ENCODE data around the gene IGFBP1. TPM values are rescaled to one million over a fixed set of nuclear protein-coding genes. Genes with fewer than 3 reads are reported as not detected.

IGFBP1 gene
- polyA plus RNA-seq, 1 of the 3 experiments (the other 2 are of a cell fraction), result not detected

DNA sequence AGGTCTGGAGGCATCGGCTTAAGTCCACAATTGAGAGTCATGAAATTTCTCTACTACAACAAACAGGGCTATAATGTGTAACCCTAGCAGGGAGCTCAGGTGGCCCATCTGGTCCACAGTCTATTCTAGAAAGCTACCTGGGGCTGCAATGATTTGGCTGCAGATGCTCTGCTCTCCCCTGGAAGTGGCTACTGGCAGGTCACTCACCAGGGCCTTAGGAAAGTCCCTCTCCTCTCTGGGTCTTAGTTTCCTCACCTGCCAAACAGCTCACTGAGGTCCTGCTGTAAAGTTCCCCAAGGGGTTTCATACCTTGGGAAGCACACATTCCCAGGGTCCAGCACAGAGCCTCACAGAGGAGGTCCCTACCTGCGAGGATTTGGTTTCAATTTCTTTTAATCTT, 30.3 kb downstream of the IGFBP1 start:
- Histone ChIP-seq H3K9me2 (no peaks in the 10 kb centered on the region), H3K4me3 (ENCODE audit: low read depth in 2 of 2, low read length in 1 of 2) (peak overlapping the region in 1 of 2 experiments; percentile 72; a peak in 2 of 4 replicates), H2AFZ (ENCODE audit: low read depth) (no peak overlapping the region), H3K27ac (ENCODE audit: low read depth in 2 of 2, low read length in 1 of 2) (no peak overlapping the region), H3K9me3 (no peaks in the 10 kb centered on the region), H3K27me3 (ENCODE audit: insufficient read depth) (no peaks in the 10 kb centered on the region), H3K4me2 (peak overlapping the region; percentile 84), H3K79me2 (ENCODE audit: insufficient read depth) (peaks cover 28% of the 10 kb centered on the region), H3K4me1 (ENCODE audit: control insufficient read depth in 1 of 2, insufficient read depth in 2 of 2, low read depth in 1 of 2, low read length in 1 of 2) (peaks cover 14 to 32% of the 10 kb centered on the region in 2 experiments), H3K9ac (peak overlapping the region; percentile 55; the same call in 1 of the 2 replicates), H3K36me3 (replicated peaks in 1 of 2; ENCODE audit: control insufficient read depth in 1 of 2, insufficient read depth in 2 of 2, low read length in 1 of 2) (peaks cover 5 to 43% of the 10 kb centered on the region in 2 experiments), H4K20me1 (ENCODE audit: insufficient read depth) (peaks cover 32% of the 10 kb centered on the region), H3F3A (replicated peaks; ENCODE audit: insufficient read depth) (peaks cover 24% of the 10 kb centered on the region)
- WGBS (ENCODE audit: low lambda C conversion rate), result 97% methylated on average over 2 of the region's 2 CpGs
- DNase-seq, result no peak
- CTCF ChIA-PET, result interaction anchor here (0.6 to 10.7 kb wide), 36 partner anchors 10 to 1348 kb away, joined by 3 to 291 read pairs (median 4); partner anchors contain the start of gene IGFBP1
- TF ChIP-seq, protein P1, sequence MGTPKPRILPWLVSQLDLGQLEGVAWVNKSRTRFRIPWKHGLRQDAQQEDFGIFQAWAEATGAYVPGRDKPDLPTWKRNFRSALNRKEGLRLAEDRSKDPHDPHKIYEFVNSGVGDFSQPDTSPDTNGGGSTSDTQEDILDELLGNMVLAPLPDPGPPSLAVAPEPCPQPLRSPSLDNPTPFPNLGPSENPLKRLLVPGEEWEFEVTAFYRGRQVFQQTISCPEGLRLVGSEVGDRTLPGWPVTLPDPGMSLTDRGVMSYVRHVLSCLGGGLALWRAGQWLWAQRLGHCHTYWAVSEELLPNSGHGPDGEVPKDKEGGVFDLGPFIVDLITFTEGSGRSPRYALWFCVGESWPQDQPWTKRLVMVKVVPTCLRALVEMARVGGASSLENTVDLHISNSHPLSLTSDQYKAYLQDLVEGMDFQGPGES (IDR thresholded peaks at IDR 0.05; ENCODE audit: low read depth, low read length), result no peak
- TF ChIP-seq NFIC (IDR thresholded peaks at IDR 0.05; ENCODE audit: borderline replicate concordance) (no peak; the same call in 1 of the 2 replicates), RFX5 (IDR thresholded peaks at IDR 0.05; ENCODE audit: low read length) (no peak), MXI1 (IDR thresholded peaks at IDR 0.05; ENCODE audit: low read depth, low read length) (no peak), FOSL2 (IDR thresholded peaks at IDR 0.05; ENCODE audit: borderline replicate concordance, low read depth) (no peak), SMC3 (IDR thresholded peaks at IDR 0.05; ENCODE audit: low read depth, low read length) (no peak), NRF1 (IDR thresholded peaks at IDR 0.05; ENCODE audit: low read depth, low read length) (no peak), FOXJ3 (CRISPR knock-in tag; IDR thresholded peaks at IDR 0.05) (no peak), POLR2AphosphoS5 (IDR thresholded peaks at IDR 0.05; ENCODE audit: low read depth, low read length) (no peak)
- TF ChIP-seq, protein P2, sequence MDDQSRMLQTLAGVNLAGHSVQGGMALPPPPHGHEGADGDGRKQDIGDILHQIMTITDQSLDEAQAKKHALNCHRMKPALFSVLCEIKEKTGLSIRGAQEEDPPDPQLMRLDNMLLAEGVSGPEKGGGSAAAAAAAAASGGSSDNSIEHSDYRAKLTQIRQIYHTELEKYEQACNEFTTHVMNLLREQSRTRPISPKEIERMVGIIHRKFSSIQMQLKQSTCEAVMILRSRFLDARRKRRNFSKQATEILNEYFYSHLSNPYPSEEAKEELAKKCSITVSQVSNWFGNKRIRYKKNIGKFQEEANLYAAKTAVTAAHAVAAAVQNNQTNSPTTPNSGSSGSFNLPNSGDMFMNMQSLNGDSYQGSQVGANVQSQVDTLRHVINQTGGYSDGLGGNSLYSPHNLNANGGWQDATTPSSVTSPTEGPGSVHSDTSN (IDR thresholded peaks at IDR 0.05), result no peak
- TF ChIP-seq, protein P3, sequence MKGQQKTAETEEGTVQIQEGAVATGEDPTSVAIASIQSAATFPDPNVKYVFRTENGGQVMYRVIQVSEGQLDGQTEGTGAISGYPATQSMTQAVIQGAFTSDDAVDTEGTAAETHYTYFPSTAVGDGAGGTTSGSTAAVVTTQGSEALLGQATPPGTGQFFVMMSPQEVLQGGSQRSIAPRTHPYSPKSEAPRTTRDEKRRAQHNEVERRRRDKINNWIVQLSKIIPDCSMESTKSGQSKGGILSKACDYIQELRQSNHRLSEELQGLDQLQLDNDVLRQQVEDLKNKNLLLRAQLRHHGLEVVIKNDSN (IDR thresholded peaks at IDR 0.05; ENCODE audit: borderline replicate concordance, low read depth), result no peak
- TF ChIP-seq, protein P4, sequence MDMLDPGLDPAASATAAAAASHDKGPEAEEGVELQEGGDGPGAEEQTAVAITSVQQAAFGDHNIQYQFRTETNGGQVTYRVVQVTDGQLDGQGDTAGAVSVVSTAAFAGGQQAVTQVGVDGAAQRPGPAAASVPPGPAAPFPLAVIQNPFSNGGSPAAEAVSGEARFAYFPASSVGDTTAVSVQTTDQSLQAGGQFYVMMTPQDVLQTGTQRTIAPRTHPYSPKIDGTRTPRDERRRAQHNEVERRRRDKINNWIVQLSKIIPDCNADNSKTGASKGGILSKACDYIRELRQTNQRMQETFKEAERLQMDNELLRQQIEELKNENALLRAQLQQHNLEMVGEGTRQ (IDR thresholded peaks at IDR 0.05; ENCODE audit: borderline replicate concordance, low read depth, low read length), result no peak
- TF ChIP-seq, protein P5, sequence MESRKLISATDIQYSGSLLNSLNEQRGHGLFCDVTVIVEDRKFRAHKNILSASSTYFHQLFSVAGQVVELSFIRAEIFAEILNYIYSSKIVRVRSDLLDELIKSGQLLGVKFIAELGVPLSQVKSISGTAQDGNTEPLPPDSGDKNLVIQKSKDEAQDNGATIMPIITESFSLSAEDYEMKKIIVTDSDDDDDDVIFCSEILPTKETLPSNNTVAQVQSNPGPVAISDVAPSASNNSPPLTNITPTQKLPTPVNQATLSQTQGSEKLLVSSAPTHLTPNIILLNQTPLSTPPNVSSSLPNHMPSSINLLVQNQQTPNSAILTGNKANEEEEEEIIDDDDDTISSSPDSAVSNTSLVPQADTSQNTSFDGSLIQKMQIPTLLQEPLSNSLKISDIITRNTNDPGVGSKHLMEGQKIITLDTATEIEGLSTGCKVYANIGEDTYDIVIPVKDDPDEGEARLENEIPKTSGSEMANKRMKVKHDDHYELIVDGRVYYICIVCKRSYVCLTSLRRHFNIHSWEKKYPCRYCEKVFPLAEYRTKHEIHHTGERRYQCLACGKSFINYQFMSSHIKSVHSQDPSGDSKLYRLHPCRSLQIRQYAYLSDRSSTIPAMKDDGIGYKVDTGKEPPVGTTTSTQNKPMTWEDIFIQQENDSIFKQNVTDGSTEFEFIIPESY (IDR thresholded peaks at IDR 0.05; ENCODE audit: borderline replicate concordance, low read depth), result no peak
- POLR2A ChIA-PET, result no interaction called here
